ENCODE data around the gene RPP25.

Gene RPP25, protein sequence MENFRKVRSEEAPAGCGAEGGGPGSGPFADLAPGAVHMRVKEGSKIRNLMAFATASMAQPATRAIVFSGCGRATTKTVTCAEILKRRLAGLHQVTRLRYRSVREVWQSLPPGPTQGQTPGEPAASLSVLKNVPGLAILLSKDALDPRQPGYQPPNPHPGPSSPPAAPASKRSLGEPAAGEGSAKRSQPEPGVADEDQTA

DNA sequence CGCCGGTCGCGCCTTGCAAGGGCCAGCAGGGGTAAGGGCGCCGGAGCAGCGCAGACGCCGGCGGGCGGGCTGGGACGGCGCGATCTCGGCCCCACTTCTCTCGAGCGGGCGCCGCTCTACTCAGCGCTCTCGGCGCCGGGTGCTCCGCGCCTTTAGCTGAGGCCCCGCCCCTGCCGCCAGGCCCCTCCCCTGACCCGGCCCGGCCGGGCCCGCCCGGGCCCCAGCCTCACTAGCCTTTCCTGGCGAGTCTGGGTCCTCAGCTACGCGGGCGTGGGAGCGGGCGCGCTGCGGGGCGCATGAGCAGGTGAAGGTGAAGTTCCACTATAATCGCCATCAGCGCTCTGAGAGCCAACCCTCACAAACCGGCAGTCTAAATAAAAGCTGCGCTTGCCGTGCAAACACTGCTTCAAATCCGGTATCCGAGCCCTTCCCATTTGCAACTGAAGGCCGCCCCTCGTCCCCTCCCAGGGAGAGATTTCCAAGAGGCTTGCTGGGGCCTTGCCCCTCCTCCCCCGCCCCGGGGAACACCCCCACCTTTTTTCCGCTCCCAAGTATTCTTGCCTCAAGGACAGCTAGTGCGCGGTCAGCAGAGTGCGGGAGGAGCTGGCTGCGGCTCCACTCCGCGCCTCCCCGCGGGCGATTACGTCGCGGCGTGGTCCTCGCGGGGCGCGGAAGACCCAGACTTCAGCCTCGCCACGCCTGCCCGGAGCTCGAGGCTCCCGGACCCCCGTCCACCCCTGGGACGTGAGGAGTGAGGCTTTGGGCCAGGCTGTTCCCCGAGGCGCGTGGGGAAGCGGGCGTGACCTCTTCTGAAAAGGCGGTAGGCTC lies at the start of gene RPP25:
RPP25 (minus strand) TSS at position 125 of the 828 bp plus-strand sequence. CDS start 189 bp downstream, outside the sequence.
- in situ Hi-C loops (cut with HindIII; ENCODE audit: low sequenced_read_pairs) = loop anchor here (25.0 kb wide), 1 partner anchor 320 kb away; no protein-coding TSS in a partner anchor

DNA sequence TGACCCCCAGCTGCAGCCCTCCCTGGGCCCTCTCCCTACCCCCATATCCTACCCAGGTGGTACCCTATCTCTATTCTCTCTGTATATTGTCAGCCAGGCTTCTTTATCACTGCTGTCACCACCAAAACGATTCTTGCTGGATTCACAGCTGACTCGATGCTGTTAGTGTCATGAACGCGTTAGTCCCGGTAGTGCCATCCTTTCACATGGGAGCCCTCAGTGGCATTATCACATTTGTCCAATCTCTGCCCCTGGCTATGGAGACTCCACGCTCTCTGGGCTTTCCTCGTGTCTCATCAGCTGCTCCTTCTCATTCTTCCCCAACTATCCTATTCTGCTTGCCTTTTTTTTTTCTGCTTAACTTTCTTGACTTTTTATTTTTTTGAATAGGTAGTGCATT lies 45.8 kb upstream of the RPP25 start:
- in situ Hi-C loops (cut with HindIII; ENCODE audit: low sequenced_read_pairs) = no loop called here

DNA sequence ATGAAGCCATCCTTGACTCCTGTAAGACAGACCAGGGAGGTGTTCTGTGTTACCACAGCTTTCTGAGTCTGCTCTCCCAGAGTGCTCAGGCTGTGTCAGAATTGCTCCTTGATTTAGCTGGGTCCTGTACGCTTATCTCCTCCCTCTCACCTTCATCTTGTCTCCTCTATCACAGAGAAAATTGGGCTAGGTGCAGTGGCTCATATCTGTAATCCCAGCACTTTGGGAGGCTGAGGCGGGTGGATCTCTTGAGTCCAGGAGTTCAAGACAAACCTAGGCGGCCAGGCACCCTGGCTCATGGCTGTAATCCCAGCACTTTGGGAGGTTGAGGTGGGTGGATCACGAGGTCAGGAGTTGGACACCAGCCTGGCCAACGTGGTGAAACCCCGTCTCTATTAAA lies 44.7 kb upstream of the RPP25 start:
- in situ Hi-C loops (cut with HindIII; ENCODE audit: low sequenced_read_pairs) = no loop called here

DNA sequence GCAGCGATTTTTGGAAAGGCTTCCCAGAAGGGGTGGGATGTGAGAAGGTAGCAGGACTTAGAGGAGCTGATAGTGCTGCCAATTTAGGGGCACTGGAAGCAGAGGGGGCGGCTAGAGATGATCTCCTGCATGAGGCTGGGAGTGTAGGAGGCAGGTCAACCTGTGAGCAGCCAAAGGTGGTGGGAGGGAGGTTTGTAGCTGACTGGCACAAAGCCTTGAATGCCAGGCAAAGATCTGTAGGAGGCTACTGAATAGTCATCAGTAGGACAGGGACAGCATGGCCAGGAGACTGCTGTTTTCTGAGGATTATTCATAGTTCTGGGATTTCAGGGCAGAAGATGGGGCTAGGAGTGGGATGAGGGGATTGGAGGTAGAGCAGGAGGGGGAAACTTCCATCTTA lies 41.0 kb upstream of the RPP25 start:
- in situ Hi-C loops (cut with HindIII; ENCODE audit: low sequenced_read_pairs) = no loop called here

DNA sequence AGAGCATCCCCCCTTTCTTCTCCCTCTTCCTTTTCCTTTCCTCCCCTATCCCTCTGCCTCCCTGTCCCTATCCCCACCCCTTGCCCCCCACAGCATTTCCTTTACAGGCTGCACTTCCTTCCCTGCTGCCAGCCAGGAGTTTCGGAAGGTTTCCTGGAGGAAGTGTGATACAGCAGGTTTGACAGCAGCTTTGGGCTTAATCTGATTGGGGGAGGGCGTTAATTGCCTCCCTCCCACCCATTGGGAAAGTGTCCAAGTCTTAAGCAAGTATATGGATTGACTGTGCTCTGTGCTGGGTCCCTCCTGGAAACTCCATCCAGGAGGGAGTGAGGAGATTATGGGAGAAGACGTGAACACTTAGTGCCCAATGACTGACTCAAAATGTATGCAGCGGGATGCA lies 40.6 kb upstream of the RPP25 start:
- in situ Hi-C loops (cut with HindIII; ENCODE audit: low sequenced_read_pairs) = no loop called here

DNA sequence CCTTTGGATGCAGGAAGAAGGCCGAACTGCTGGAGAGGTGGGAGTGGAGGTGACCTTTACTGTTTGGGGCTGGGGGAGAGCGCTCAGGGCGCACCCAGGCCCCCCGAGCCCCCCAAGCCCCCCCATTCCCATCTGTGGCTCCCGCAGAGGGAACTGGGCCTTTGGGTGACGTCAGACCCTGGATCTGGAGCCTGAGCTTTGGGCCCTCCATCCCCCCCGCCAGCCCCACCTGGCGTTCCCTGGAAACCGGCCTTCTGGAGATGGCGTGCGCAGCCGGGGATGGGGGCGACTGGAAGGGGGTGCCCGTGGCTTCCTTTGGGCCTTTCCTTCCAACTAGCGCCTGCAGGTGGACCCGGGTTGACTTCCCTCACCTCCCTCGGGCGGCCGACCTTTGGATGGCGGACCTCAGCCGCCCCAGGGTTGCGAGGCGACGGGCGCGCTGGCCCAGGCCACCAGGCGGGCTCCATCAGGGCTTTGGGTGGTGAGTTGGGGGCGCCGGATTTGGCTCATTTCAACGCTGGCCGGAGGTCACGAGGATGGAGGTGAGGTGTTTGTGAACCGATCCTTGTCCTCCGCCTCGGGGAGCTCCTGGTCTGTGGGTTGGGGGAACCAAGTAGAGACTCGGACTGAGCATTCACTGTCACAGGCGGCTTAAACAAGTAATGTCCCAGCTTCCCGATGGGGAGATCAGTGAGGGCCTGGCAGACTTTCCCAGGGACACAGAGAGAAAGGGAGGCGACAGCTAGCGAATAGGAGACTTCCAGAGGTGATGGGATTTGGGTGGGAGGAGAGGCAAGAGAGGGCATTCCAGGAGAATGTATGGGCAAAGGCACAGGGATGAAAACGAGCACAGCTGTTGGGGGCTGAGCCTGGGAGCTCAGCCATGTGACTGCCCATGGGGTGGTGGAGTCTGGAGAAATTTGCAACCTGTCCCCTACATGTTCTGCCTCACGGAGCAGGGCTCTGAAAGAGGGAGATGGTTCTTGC lies 39.5 kb upstream of the RPP25 start:
- in situ Hi-C loops (cut with HindIII; ENCODE audit: low sequenced_read_pairs) = no loop called here

DNA sequence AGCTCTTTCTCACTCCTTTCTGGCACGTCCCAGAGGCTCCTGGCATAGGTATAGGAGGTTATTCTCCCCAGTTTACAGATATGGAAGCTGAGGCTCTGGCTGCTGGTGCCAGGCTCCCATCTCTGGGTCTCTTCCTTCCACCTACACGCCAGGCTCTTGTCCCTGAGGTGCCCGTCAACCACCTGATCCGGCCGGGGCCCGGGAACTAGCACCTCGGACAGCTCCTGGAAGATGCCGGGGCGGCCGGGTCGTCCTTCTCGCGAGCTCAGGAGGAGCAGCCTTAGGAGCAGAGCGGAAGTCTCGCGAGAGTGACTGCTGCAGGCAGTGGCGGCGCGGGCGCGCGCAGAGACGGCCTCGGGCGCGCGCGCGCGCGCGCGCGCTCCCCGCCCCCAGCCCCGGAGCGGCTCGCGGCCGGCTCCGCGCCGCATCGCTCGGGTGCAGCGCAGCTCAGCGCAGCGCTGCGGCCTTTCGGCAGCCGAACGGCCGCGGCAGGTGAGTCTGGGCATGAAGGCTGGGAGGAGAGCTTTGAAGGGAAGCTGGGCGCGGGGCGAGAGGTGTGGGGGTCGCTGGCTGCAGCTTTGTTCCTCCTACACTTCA lies 38.7 kb upstream of the RPP25 start, which contains the start of gene SCAMP5:
SCAMP5 (plus strand) TSS at position 382 of the 597 bp plus-strand sequence. CDS start 16,277 bp downstream, outside the sequence.
- in situ Hi-C loops (cut with HindIII; ENCODE audit: low sequenced_read_pairs) = no loop called here

DNA sequence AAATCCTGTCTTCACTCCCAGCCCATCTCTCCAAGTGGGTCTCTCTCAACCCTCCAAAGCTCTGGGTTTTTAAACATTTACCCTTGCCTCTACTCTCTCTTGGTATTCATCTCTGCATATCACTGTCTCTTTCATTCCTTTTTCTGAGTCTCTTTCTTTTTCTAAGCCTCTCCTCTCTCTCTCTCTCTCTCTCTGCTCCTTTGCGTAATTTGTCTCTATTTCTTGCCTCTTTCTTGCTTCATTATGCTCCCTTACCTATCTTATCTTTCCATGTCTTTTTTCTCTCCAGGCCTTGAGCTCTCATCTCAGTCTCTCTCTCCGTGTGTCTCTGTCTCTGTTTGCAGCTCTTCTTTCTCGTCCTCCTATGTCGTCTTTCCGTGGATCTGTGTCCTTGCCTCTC lies 38.1 kb upstream of the RPP25 start:
- in situ Hi-C loops (cut with HindIII; ENCODE audit: low sequenced_read_pairs) = no loop called here

DNA sequence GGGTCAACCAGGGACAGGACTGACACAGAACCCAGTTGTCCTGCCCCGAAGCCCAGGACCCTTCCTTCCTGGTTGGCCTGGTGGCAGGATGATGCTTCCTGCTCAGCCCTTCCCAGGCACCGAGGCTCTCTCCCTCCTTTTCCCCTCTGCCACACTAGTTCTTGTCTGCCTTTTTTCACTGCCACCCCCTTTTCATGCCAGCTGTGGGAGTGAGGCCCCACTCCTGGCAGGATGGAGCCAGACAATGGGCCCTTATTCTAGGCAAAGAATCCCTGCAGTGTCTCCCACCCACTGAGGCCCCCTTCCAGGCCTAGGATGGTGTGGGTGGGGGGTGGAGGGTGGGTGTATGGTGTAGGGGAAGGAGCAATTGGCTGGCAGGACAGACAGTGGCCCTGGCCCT lies 37.7 kb upstream of the RPP25 start:
- in situ Hi-C loops (cut with HindIII; ENCODE audit: low sequenced_read_pairs) = no loop called here

DNA sequence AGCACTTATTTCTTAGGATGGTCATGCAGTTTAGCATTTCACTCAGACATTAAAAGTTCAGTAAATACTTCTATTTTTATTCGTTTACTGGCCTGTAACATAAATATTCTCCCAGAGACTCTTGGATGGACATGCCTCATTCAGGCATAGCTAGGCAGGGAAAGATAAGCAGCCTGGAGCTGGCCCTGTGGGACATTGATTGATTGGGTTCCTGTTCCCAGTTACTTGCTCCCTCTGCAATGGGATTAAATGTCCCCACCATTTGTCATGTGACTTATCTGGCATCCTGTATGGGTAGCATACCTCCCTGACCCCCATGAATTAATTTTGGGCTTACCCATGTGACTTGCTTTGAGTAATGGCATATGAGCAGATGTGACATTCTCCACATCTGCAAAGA lies 36.0 kb upstream of the RPP25 start:
- in situ Hi-C loops (cut with HindIII; ENCODE audit: low sequenced_read_pairs) = no loop called here

DNA sequence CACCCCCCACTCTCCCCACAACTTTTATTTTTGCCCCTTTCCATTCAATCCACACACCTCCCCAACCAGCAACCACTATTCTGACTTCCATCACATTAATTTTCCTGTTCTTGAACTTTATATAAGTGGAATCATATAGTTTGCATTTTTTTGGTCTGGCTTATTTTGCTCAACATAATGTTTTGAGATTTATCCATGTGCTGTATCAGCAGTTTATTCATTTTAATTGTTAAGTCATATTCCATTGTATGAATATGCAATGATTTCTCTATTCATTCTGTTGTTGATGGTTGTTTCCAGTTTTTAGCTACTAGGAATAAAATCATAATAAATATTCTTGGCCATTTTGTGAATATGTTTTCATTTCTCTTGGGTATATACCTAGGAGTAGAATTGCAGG lies 33.0 kb upstream of the RPP25 start:
- in situ Hi-C loops (cut with HindIII; ENCODE audit: low sequenced_read_pairs) = no loop called here

DNA sequence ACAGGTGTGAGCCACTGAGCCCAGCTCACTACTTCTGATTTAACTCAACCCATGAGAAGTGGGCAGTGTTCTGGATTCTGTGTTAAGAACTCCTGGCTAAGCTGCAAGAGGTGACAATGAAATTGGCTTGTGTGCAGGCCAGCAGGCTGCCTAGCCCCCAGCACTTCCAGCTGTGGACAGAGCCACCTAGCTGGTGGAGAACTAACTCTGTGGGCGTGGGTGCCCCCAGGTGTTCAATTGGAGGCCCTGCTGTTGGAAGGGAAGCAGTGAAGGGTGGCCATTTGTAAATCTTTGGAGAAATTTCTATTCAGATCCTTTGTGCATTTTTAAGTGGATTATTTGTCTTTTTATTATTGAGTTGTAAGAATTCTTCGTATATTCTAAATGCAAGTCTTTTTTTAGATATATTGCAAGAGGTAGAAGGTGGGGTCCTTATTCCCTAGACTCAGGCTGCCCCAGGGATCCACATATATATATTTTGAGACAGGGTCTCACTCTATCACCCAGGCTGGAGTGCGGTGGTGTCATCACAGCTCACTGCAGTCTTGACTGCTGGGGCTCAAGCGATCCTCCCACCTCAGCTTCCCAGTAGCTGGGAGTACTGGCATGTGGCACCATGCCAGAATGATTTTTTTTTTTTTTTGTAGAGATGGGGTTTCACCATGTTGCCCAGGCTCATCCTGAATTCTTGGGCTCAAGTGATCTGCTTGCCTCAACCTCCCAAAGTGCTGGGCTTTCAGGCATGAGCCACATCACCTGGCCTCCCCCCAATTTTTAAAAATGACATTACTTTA lies 31.6 kb upstream of the RPP25 start:
- in situ Hi-C loops (cut with HindIII; ENCODE audit: low sequenced_read_pairs) = no loop called here

DNA sequence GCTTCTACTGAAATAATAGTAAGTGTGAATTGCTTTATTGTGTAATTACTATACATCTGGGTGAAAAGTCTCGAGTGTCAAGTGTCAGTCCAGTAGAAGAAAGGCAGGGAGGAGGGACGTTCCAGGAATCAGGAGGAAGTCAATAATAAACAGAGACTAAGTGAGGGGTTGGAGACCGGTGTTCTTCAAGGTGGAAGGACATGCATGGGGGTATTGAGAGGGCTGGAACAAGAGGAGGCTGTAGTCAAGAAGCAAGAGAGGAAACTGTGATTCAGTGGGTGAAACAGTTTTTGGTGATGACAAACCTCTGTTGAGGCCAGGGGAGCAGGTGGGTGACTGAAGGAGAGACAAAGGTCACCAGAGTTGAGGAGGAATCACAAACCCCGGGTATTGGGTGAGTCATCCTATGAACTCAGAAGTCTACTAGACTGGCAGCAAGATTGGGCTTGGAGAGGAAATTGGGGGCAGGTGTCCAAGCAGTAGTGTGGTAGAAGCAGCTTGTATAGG lies 27.2 kb upstream of the RPP25 start:
- in situ Hi-C loops (cut with HindIII; ENCODE audit: low sequenced_read_pairs) = no loop called here

DNA sequence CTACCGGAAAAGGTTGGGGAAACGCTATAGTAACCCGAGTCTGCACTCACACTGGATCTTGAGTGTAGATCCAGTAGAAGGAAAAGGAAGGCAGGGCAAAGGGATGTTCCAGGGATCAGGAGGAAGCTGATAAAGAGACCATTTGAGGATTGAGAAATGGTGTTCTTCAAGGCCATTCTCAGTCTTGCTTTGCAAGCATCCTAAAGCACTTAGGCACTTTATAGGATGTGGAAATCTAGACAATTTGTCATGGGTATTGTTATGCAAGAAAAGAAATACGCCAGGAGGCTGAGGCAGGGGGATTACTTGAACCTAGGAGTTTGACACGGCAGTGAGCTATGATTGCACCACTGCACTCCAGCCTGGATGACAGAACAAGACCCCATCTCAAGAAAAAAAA lies 25.6 kb upstream of the RPP25 start:
- in situ Hi-C loops (cut with HindIII; ENCODE audit: low sequenced_read_pairs) = no loop called here

DNA sequence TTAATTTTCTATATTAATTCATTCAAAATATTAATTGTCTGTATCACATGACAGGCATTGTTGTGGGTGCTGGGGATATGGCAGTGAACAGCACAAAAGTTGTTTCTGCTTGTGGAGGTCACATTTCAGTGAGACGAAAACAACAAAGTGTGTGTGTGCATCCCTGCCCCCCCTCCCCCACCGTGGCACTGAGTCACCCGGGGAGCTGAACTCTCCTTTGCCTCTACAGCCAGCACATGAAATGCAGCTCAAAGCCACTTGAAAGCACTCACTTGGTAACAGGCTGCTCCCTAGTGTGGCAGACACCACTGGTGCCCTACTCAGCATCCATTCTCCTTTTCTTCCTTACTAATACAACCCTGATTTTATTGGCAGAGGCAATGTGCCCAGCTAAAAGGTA lies 21.9 kb upstream of the RPP25 start:
- in situ Hi-C loops (cut with HindIII; ENCODE audit: low sequenced_read_pairs) = no loop called here

DNA sequence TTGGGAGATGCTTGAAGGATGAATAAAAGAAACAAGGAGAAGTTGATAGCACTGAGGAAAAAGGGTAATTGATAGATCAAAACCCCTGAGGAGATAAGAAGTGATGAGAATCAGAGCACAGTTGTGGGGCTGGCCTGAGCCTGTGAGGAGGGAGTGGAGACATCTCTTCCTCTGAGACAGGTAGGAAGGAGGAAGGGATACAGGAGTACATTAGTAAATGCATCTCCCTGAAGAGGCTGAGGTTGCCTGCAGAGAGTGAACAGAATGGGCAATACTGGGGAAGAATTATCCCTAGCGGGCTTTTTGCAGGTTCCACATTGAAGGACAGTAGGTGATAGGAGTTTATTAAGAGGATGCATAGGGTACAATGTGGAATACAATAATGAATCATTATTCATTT lies 21.5 kb upstream of the RPP25 start:
- in situ Hi-C loops (cut with HindIII; ENCODE audit: low sequenced_read_pairs) = no loop called here

DNA sequence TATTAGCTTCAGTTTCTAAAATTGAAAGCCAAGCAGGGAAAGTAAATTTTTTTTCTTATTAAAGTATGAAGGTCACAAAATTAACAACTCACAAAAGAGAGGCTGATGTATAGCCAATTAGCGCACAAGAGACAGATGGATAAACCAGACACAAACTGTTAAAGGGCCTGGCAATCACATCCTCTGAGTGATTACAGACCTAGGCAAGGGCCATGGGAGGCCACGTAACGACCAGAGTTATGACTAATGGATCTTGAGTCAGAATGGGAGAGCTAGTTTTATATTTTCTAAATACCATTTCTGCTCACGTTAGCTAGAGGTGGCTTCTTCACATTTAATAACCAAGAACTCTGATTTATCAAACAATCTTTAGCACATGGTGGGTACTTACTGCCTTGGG lies 21.0 kb upstream of the RPP25 start:
- in situ Hi-C loops (cut with HindIII; ENCODE audit: low sequenced_read_pairs) = no loop called here

DNA sequence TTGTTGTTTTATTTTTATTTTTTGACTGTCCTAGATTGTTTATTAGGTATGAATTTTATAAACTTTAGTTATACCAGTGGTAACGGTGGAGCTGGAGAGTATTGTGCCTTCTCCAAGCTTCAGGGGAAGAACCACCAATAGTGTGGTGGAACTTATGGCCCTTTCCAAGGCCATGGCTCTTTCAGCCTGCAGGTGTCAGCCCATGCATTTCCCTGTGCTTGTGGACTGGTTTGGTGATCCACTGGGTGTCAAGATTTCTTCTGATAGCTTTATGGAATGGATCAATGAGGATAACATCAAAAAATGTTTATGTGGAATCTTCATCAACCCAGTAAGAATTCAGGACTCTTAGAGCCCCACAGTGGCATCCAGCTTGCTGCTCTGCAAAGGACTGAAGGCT lies 19.6 kb upstream of the RPP25 start:
- in situ Hi-C loops (cut with HindIII; ENCODE audit: low sequenced_read_pairs) = no loop called here

DNA sequence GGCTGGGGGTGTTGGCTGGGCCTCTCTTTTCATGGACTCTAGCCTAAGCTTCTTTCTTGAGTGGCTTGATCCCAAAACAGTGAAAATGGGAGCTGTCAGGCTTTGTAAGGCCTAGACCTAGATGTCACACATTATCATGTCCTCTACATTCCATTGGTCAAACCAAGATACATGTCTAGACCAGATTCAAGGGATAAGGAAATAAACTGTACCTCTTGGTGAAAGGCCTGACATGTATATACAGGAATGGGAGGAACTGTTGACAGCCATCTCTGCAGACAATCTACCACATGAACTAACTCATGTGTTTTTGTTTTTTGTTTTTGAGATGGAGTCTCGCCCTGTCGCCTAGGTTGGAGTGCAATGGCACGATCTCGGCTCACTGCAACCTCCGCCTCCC lies 11.1 kb upstream of the RPP25 start:
- in situ Hi-C loops (cut with HindIII; ENCODE audit: low sequenced_read_pairs) = loop anchor here (25.0 kb wide), 1 partner anchor 330 kb away; no protein-coding TSS in a partner anchor

DNA sequence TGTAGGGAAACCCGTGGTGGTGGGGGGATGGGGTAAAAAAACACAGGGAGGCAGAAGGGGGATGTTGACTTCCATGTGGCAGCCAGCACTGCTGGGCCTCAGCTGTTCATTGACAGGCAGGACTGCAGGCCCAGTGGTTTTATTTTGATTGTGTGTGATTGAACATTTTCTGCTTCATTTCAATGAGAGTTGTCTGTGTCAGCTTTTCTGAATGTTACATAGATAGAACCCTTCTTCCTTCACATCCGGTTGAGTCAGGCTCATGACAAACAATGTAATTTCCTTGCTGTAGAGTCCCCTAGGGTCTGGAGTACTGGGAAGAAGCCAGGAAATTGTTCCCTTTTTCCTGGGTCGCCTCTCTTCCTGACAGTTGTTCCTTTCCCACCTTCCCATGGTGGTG lies 8.2 kb upstream of the RPP25 start:
- in situ Hi-C loops (cut with HindIII; ENCODE audit: low sequenced_read_pairs) = loop anchor here (25.0 kb wide), 1 partner anchor 327 kb away; no protein-coding TSS in a partner anchor
